Measurements from ENCODE around the gene PCDH9. TPM values are rescaled to one million over a fixed set of nuclear protein-coding genes. Genes with fewer than 3 reads are reported as not detected.

PCDH9 gene
- total RNA-seq, 1 experiment from 2014 or later: 5.8 TPM

DNA sequence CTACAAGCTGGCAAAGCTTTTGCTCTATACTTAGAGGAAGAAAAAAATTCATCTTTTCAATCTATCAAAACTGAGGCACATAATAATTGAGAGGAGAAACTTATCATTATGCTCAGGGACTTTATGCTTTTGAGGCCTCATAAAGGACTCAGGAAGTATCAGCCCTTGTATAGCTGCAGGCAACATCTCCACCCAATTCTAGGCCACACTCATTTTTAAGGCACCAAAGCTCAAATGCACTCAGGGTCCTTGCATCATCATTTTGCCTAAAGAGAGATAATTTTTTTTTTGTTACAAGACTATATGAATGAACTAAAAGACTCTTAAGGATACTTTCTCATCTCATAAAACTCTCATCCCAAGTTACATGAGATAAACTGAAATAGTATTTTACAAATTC lies 78.5 kb downstream of the PCDH9 start:
- no peaks in the 10 kb centered on the region for H3K27me3 ChIP-seq (replicated peaks; ENCODE audit: insufficient read depth, low read depth, low read length, poor library complexity)
- H3K4me1 ChIP-seq (ENCODE audit: insufficient read depth, low read length, poor library complexity, severe bottlenecking): no peaks in the 10 kb centered on the region
- DNase-seq (ENCODE audit: low spot score): no peak
- TF ChIP-seq, protein P1, sequence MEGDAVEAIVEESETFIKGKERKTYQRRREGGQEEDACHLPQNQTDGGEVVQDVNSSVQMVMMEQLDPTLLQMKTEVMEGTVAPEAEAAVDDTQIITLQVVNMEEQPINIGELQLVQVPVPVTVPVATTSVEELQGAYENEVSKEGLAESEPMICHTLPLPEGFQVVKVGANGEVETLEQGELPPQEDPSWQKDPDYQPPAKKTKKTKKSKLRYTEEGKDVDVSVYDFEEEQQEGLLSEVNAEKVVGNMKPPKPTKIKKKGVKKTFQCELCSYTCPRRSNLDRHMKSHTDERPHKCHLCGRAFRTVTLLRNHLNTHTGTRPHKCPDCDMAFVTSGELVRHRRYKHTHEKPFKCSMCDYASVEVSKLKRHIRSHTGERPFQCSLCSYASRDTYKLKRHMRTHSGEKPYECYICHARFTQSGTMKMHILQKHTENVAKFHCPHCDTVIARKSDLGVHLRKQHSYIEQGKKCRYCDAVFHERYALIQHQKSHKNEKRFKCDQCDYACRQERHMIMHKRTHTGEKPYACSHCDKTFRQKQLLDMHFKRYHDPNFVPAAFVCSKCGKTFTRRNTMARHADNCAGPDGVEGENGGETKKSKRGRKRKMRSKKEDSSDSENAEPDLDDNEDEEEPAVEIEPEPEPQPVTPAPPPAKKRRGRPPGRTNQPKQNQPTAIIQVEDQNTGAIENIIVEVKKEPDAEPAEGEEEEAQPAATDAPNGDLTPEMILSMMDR (conservative IDR thresholded peaks at IDR 0.05; ENCODE audit: low read depth, low read length): no peak
- TF ChIP-seq EZH2 (IDR thresholded peaks at IDR 0.05; ENCODE audit: borderline replicate concordance, low read depth, low read length, poor library complexity, severe bottlenecking): no peak
- BruUV-seq (replicated peaks): no TSS peak
- no peak overlapping the region for H3K27ac ChIP-seq (ENCODE audit: low read depth, low read length, poor library complexity, severe bottlenecking)
- intact Hi-C loops (cut with micrococcal nuclease; ENCODE audit: unreplicated experiment): no loop called here
- POLR2A ChIA-PET (ENCODE audit: low non-redundant PET): no interaction called here
- no peak overlapping the region for H3K4me3 ChIP-seq (ENCODE audit: low read depth, low read length, poor library complexity, severe bottlenecking)
- H3K36me3 ChIP-seq (ENCODE audit: insufficient read depth, low read length, poor library complexity, severe bottlenecking): no peaks in the 10 kb centered on the region
- CTCF ChIA-PET: no interaction called here
- H3K9me3 ChIP-seq (ENCODE audit: low read depth, low read length, poor library complexity, severe bottlenecking): no peaks in the 10 kb centered on the region

DNA sequence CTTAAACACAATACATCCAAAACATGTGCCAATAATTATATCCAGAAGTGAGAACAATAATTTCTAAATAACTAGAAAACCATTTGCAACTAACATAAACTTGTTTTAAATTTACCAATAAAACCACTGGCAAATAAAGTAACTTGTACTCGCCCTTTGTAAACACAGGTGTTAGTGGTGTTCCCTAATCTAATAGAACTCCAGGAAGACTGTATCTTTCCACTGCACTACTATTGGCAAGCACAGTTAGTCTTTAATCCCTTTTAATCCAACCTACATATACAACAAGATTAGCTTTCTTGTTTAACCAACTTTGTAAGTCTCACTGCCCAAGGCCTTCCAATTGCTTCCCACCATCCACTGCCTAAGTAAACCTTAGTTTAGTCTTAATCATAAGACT lies 79.5 kb downstream of the PCDH9 start:
- Histone ChIP-seq H3K4me1 (ENCODE audit: insufficient read depth, low read length, poor library complexity, severe bottlenecking) (no peaks in the 10 kb centered on the region), H3K27ac (ENCODE audit: low read depth, low read length, poor library complexity, severe bottlenecking) (no peak overlapping the region), H3K9me3 (ENCODE audit: low read depth, low read length, poor library complexity, severe bottlenecking) (no peaks in the 10 kb centered on the region), H3K4me3 (ENCODE audit: low read depth, low read length, poor library complexity, severe bottlenecking) (no peak overlapping the region), H3K27me3 (replicated peaks; ENCODE audit: insufficient read depth, low read depth, low read length, poor library complexity) (no peaks in the 10 kb centered on the region), H3K36me3 (ENCODE audit: insufficient read depth, low read length, poor library complexity, severe bottlenecking) (no peaks in the 10 kb centered on the region)
- ChIA-PET CTCF (no interaction called here), POLR2A (ENCODE audit: low non-redundant PET) (no interaction called here)
- no TSS peak for BruUV-seq (replicated peaks)
- intact Hi-C loops (cut with micrococcal nuclease; ENCODE audit: unreplicated experiment): no loop called here
- no peak for DNase-seq (ENCODE audit: low spot score)
- TF ChIP-seq EZH2 (IDR thresholded peaks at IDR 0.05; ENCODE audit: borderline replicate concordance, low read depth, low read length, poor library complexity, severe bottlenecking): no peak
- TF ChIP-seq, protein P1 (conservative IDR thresholded peaks at IDR 0.05; ENCODE audit: low read depth, low read length): no peak

DNA sequence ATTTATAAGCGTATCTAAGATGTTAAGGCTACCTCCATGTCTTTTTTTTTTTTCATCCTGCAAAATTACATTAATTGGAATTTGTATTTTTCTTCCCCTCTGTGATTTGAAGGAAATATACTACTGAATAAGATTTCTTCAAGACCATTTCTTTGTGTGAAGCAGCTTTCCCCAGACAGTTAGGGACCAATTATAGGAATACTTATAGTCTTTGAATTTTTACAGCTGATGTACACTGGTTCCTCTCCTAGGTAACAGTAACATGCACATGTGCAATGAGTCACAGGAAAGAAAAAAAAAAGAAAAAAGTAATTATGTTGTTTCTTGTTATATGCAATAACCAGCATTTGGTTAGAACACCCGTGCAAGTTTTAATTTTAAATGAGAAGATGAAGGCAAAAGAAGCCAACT lies 82.0 kb downstream of the PCDH9 start:
- H3K9me3 ChIP-seq (ENCODE audit: low read depth, low read length, poor library complexity, severe bottlenecking): no peaks in the 10 kb centered on the region
- no peak overlapping the region for H3K4me3 ChIP-seq (ENCODE audit: low read depth, low read length, poor library complexity, severe bottlenecking)
- DNase-seq (ENCODE audit: low spot score): no peak
- no peaks in the 10 kb centered on the region for H3K36me3 ChIP-seq (ENCODE audit: insufficient read depth, low read length, poor library complexity, severe bottlenecking)
- BruUV-seq (replicated peaks): no TSS peak
- POLR2A ChIA-PET (ENCODE audit: low non-redundant PET): no interaction called here
- H3K27ac ChIP-seq (ENCODE audit: low read depth, low read length, poor library complexity, severe bottlenecking): no peak overlapping the region
- intact Hi-C loops (cut with micrococcal nuclease; ENCODE audit: unreplicated experiment): no loop called here
- TF ChIP-seq EZH2 (IDR thresholded peaks at IDR 0.05; ENCODE audit: borderline replicate concordance, low read depth, low read length, poor library complexity, severe bottlenecking): no peak
- TF ChIP-seq, protein P1 (conservative IDR thresholded peaks at IDR 0.05; ENCODE audit: low read depth, low read length): no peak
- CTCF ChIA-PET: no interaction called here
- no peaks in the 10 kb centered on the region for H3K27me3 ChIP-seq (replicated peaks; ENCODE audit: insufficient read depth, low read depth, low read length, poor library complexity)
- H3K4me1 ChIP-seq (ENCODE audit: insufficient read depth, low read length, poor library complexity, severe bottlenecking): no peaks in the 10 kb centered on the region

Measured in A673 (cell line).